Placental pericyte (primary cell): ENCODE data around the gene SMARCA5. TPM values are rescaled to one million over a fixed set of nuclear protein-coding genes. Genes with fewer than 3 reads are reported as not detected.

Experiments
- total RNA-seq: library from RNA; depleted of rRNA; stranded (reverse); fragments of >200 nt; gene quantifications from 2 replicates; pipeline ENCODE4 v1.2.3, GENCODE V29; 2012

SMARCA5 gene, protein sequence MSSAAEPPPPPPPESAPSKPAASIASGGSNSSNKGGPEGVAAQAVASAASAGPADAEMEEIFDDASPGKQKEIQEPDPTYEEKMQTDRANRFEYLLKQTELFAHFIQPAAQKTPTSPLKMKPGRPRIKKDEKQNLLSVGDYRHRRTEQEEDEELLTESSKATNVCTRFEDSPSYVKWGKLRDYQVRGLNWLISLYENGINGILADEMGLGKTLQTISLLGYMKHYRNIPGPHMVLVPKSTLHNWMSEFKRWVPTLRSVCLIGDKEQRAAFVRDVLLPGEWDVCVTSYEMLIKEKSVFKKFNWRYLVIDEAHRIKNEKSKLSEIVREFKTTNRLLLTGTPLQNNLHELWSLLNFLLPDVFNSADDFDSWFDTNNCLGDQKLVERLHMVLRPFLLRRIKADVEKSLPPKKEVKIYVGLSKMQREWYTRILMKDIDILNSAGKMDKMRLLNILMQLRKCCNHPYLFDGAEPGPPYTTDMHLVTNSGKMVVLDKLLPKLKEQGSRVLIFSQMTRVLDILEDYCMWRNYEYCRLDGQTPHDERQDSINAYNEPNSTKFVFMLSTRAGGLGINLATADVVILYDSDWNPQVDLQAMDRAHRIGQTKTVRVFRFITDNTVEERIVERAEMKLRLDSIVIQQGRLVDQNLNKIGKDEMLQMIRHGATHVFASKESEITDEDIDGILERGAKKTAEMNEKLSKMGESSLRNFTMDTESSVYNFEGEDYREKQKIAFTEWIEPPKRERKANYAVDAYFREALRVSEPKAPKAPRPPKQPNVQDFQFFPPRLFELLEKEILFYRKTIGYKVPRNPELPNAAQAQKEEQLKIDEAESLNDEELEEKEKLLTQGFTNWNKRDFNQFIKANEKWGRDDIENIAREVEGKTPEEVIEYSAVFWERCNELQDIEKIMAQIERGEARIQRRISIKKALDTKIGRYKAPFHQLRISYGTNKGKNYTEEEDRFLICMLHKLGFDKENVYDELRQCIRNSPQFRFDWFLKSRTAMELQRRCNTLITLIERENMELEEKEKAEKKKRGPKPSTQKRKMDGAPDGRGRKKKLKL
- 36.5 and 56.1 TPM in 2 replicates for total RNA-seq

DNA sequence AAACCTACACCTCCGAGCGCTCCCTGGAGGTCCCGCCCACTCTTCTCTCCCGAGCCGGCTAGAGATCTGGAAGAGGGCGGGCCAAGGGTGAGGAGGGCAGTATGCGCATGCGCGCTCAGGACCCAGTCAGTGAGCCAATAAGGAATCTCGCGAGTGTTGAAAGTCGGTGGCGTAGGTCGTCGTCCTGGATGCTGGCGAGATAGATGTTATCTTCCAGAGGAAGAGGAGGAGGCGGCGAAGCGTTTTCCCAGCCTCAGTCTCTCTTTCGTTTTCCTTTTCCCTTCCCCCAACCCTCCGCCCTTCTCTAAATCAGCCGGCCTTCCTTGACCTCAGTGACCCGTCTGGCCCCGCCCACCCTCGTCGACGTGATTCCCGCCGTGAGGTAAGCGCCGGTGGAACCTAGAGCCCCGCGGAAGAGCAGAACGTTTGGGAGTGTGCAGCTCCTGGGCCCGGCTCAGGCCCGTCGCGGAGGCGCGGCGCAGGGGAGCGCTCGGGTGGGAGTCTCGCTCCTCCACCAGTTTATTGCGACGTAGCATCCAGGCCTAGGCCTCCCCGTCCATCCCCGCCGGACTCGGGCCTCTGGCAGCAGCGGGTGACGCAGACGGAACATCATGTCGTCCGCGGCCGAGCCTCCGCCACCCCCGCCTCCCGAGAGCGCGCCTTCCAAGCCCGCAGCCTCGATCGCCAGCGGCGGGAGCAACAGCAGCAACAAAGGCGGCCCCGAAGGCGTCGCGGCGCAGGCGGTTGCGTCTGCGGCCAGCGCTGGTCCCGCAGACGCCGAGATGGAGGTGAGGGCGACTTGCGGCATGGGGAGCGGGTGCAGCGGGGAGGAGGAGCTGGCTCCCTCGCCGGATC is at the start of gene SMARCA5:
Gene SMARCA5, plus strand, starts transcription at position 389 of the 855 bp plus-strand sequence. Its CDS starts 223 bp downstream, at position 612.

Other genes starting within 250 kb of the SMARCA5 start
- 9.7 and 12.0 TPM in 2 replicates for gene GAB1, start 176.8 kb upstream of the SMARCA5 start, total RNA-seq
- gene FREM3, start 187.0 kb downstream of the SMARCA5 start, total RNA-seq: under 0.01 TPM in 1 of 2 replicates, not detected in the other